Chondrocyte (in vitro differentiated cells): ENCODE results near the gene HBS1L. TPM values are rescaled to one million over a fixed set of nuclear protein-coding genes. Genes with fewer than 3 reads are reported as not detected.

Source experiments
- DNase-seq: peaks from one replicate; pipeline ENCODE4 v3.0.0; 2021; ENCODE audit warnings: mixed read lengths, low spot score
- H3K27ac Mint-ChIP-seq: one replicate; pipeline ENCODE4 v1.8.0; 2021; ENCODE audit warnings: mild to moderate bottlenecking, moderate library complexity, mixed read lengths; ENCODE audit not compliant: unreplicated experiment
- H3K27me3 Mint-ChIP-seq: 2 replicates; pipeline ENCODE4 v1.8.0; 2021; ENCODE audit warnings: low read depth, mixed read lengths
- H3K36me3 Mint-ChIP-seq: 2 replicates; pipeline ENCODE4 v1.8.0; 2021; ENCODE audit warnings: low read depth, mixed read lengths
- H3K4me1 Mint-ChIP-seq: 2 replicates; pipeline ENCODE4 v1.8.0; 2021; ENCODE audit warnings: low read depth, mild to moderate bottlenecking, mixed read lengths
- H3K4me3 Mint-ChIP-seq: one replicate; pipeline ENCODE4 v1.8.0; 2021; ENCODE audit warnings: mild to moderate bottlenecking, moderate library complexity, mixed read lengths; ENCODE audit not compliant: unreplicated experiment
- H3K9me3 Mint-ChIP-seq: 2 replicates; pipeline ENCODE4 v1.8.0; 2021; ENCODE audit warnings: low read depth, mixed read lengths
- CTCF ChIP-seq: fragments of 200-600 bp; sonication (generic); IDR thresholded peaks from 2 replicates; pipeline ENCODE4 v1.5.0; 2021; ENCODE audit warnings: antibody characterized with exemption, mild to moderate bottlenecking, moderate library complexity
- microRNA-seq: library from miRNA; unstranded; fragments of <30 nt; microRNA quantifications from one replicate; pipeline ENCODE4 v1.2.0, GENCODE V29; 2020; ENCODE audit warnings: borderline number of aligned reads
- total RNA-seq: library from RNA; stranded (reverse); gene quantifications from 3 replicates; pipeline ENCODE4 v1.2.1, GENCODE V29; 2021

Gene HBS1L
- total RNA-seq, 1 donor from 2014 or later: 70.4 TPM

GRCh38 chr6:134911547-134911946, 143.1 kb downstream of the HBS1L start:
- no peak overlapping the region for H3K4me3 Mint-ChIP-seq
- no peaks in the 10 kb centered on the region for H3K27me3 Mint-ChIP-seq
- H3K9me3 Mint-ChIP-seq: no peaks in the 10 kb centered on the region
- H3K36me3 Mint-ChIP-seq: no peaks in the 10 kb centered on the region
- DNase-seq: no peak
- TF ChIP-seq CTCF: no peak
- peak overlapping the region; percentile 73 for H3K27ac Mint-ChIP-seq
- peaks cover 43% of the 10 kb centered on the region for H3K4me1 Mint-ChIP-seq

- Mint-ChIP-seq H3K4me1 (peaks cover 43% of the 10 kb centered on the region), H3K4me3 (no peak overlapping the region), H3K36me3 (no peaks in the 10 kb centered on the region), H3K27me3 (no peaks in the 10 kb centered on the region), H3K27ac (peak overlapping the region; percentile 98), H3K9me3 (no peaks in the 10 kb centered on the region)
- no peak for TF ChIP-seq CTCF
- DNase-seq: no peak
These were observed 144.1 kb downstream of the HBS1L start for GRCh38 chr6:134910593-134910935.

Small RNA genes within 50 kb of the gene (microRNA-seq; reads per million reads assigned to microRNA genes)
- not detected for gene MIR3662

Other genes starting within 250 kb of the HBS1L start
- 0.18 to 0.40 TPM (median 0.39 TPM) in 3 replicates for gene ALDH8A1, start 104.7 kb downstream of the HBS1L start, total RNA-seq
- gene MYB, start 126.5 kb upstream of the HBS1L start, total RNA-seq: 0.13 to 0.51 TPM (median 0.20 TPM) in 3 replicates